Stimulated activated CD4-positive, alpha-beta T cell treated with anti-CD3 and anti-CD28 coated beads, Interleukin-2, amount 100 ng/mL, for 4 hours (primary cell): ENCODE measurements around the gene HCN3.

ENCODE experiments used
- DNase-seq: peaks from one replicate; pipeline ENCODE4 v3.0.0-alpha.2; 2020; ENCODE audit warnings: low read depth

HCN3 gene

DNA sequence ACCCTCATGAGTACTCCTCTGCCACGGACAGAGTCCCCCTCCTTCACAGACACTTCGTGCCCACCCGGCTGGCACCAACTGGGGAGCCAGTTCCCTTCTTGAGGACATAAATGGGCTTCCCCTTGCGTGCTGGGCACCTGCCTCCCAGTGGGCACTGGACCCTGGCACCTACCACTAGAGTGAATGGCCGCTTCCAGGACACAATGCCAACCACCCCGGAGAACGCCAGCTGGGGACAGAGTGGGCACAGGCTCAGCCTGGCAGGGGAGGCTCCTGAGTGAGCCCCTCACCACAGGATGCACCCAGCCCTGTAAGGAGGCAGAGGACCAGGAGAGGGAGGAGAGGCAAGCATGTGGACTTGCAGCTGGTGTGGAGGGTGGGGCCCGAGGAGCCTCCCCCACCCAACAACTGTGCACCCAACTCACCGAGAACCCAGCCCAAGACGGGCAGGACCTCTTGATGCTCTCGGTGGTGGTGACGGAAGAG is 23.0 kb upstream of the HCN3 start:
- DNase-seq, result no peak

GRCh38 chr1:155254714-155255242 is 22.5 kb upstream of the HCN3 start:
- DNase-seq, result no peak

GRCh38 chr1:155255243-155256007 is 21.8 kb upstream of the HCN3 start, which contains the start of gene ENTREP3:
Gene ENTREP3, minus strand, starts transcription at chr1:155255483. Its CDS starts 606 bp downstream, at chr1:155254877.
- DNase-seq, result peak; percentile 65

GRCh38 chr1:155256058-155256852 is 21.0 kb upstream of the HCN3 start:
- no peak for DNase-seq

- DNase-seq, result no peak
Observed at GRCh38 chr1:155260276-155260675, 17.0 kb upstream of the HCN3 start.

GRCh38 chr1:155261493-155261851 is 15.8 kb upstream of the HCN3 start:
- DNase-seq, result no peak

GRCh38 chr1:155261852-155262673 is 15.2 kb upstream of the HCN3 start, which contains the start of gene SCAMP3:
Gene SCAMP3, minus strand, starts transcription at chr1:155262360. Its CDS starts 209 bp downstream, at chr1:155262151.
- DNase-seq, result peak; percentile 80

DNA sequence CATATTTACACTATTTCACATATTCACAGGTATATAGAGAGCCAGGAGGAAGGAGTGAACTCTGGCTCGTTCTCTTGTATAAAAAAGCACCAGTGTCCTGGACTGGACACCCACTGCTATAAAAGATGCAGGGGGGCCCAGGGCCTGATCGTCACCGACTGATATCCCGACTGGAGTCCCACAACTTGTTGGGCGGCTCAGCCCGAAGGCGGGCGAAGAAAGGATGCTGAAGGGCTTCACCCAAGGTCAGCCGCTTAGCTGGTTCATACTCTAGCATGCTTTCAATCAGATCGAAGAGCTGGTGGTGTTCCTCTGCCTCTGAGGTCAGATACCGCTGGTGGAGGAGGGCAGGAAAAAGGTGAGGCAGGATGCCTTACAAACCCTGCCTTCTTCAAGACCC is 14.2 kb upstream of the HCN3 start:
- no peak for DNase-seq

DNA sequence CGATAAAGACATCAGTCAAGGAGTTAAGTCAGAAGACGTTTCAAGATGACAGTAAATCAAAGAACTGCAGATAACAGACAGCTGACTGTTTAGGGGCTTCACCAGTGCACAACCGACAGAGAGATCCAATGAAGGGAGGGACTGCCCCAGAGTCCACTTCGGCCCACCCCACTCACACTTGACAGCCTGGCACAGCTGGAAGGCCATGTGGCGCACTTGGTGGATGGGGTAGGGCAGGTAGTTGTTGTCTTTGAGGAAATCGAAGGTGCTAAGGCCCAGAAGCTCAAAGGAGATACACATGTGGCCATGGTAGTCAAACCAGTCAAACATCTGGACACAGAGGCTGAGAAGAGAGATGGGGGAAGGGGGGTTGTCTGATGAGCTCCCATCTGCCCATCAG is 10.7 kb upstream of the HCN3 start:
- DNase-seq, result no peak

DNA sequence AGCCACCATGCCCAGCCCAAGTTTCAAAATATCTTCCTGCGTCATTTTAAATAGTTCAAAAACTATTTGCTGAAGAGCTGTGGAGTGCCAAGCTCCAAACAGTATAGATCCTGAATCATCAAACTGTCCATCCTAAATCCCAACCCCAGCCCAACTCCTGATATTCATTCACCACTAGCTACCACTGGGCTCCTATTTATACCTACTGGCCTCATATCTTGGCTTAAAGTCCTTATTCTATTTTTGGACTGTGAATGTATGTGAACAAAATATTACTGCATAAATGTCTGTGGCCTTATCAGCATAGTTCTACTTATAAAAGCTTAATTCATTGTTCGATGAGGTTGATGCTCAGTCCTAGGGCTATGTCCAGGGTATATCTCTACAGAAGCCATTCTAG is 9.9 kb upstream of the HCN3 start:
- no peak for DNase-seq

DNA sequence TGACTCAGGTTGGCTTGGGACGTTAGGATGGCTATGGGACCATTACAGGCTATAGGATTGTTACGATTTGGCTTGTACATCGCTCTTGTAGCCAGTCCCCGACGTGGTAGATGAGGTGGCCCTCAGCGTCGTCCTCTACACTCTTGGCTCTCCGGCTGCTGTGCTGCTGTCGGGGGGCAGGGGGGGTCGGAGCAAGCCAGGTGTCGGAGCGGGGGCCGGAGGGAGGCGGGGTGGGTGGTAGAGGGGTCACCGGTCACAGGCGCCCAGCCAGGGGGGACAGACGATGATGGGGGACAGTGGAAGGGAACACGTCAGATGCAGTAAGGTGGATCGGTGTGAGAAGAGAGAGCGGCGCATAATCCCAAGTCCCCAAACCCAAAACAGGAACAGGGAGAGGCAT is 8.6 kb upstream of the HCN3 start:
- DNase-seq, result no peak

- DNase-seq, result no peak
Observed at GRCh38 chr1:155269381-155269780, 7.9 kb upstream of the HCN3 start.

GRCh38 chr1:155272466-155273342 is 4.6 kb upstream of the HCN3 start:
- DNase-seq, result no peak

- DNase-seq, result peak; percentile 96
Observed at GRCh38 chr1:155273343-155274245, 3.7 kb upstream of the HCN3 start, which contains the start of gene CLK2. Gene CLK2, minus strand, starts transcription at chr1:155273504. Its CDS starts 2,527 bp downstream, at chr1:155270977.

- peak; percentile 59 for DNase-seq
Observed at GRCh38 chr1:155277902-155278688, 832 bp downstream of the HCN3 start.

- no peak for DNase-seq
Observed at GRCh38 chr1:155278689-155279160, 1.5 kb downstream of the HCN3 start.

DNA sequence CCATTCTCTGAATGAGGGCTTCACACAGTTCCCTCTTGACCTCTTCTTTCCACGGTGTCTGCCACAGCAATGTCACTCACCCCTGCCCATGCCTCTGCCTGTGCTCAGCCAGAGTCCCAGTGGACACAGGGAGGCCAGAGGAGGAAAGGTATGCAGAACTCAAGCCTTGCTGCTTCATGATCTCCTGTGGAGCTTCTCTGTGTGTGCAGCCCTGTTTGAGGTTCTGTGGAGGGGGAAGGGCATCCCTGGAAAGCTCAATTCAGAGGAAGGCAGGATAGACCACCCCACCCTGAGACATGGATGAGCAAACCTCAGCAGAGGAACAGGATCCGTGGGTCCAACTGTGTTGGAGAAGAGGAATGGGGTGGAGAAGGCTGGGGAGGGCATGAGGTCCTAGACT is 2.0 kb downstream of the HCN3 start:
- DNase-seq, result no peak

DNA sequence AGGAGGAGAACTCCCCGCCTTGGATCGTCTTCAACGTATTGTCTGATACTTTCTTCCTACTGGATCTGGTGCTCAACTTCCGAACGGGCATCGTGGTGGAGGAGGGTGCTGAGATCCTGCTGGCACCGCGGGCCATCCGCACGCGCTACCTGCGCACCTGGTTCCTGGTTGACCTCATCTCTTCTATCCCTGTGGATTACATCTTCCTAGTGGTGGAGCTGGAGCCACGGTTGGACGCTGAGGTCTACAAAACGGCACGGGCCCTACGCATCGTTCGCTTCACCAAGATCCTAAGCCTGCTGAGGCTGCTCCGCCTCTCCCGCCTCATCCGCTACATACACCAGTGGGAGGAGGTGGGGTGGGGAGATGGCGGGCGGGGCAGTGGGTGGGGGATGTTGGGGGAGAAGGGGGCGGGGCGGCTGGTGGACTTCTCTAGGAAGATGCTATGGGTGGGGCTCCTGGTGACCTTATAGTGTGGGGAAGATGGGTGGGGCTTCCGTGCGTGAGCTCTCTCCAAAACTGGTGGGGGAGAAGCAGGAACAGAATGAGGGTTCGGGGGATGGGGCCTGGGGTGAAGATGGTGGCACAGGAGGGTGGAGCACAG is 5.3 kb downstream of the HCN3 start:
- DNase-seq, result no peak
